GM12874 (cell line): ENCODE measurements around the gene SLC25A23.

Experiments
- TF ChIP-seq, protein P1 (sequence below): IDR thresholded peaks from 2 replicates; pipeline ENCODE4 v1.5.1; 2011; ENCODE audit warnings: low read depth, mild to moderate bottlenecking, control low read depth, low read length, moderate library complexity; ENCODE audit not compliant: insufficient read depth

SLC25A23 gene

DNA sequence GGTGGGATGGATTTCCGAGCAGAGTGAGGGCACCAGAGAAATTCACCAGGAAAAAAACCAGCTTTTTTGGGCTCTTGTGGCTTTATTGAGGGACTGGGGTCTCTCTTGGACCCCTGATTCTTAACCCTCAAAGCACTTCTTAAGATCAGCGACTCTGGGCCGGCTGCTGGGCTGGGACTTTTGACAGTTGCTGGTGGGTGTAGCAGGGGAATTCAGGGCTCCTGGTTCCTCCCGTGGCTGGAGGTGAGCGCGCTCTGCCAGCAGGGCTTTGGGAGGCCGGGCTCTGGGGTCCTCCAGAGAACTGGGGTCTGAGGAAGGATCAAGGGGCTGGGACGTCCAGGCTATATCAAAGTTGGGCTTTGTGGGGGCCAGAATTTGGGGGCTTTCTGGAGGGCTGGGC is 7.8 kb upstream of the SLC25A23 start:
- TF ChIP-seq, protein P1, sequence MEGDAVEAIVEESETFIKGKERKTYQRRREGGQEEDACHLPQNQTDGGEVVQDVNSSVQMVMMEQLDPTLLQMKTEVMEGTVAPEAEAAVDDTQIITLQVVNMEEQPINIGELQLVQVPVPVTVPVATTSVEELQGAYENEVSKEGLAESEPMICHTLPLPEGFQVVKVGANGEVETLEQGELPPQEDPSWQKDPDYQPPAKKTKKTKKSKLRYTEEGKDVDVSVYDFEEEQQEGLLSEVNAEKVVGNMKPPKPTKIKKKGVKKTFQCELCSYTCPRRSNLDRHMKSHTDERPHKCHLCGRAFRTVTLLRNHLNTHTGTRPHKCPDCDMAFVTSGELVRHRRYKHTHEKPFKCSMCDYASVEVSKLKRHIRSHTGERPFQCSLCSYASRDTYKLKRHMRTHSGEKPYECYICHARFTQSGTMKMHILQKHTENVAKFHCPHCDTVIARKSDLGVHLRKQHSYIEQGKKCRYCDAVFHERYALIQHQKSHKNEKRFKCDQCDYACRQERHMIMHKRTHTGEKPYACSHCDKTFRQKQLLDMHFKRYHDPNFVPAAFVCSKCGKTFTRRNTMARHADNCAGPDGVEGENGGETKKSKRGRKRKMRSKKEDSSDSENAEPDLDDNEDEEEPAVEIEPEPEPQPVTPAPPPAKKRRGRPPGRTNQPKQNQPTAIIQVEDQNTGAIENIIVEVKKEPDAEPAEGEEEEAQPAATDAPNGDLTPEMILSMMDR: no peak

DNA sequence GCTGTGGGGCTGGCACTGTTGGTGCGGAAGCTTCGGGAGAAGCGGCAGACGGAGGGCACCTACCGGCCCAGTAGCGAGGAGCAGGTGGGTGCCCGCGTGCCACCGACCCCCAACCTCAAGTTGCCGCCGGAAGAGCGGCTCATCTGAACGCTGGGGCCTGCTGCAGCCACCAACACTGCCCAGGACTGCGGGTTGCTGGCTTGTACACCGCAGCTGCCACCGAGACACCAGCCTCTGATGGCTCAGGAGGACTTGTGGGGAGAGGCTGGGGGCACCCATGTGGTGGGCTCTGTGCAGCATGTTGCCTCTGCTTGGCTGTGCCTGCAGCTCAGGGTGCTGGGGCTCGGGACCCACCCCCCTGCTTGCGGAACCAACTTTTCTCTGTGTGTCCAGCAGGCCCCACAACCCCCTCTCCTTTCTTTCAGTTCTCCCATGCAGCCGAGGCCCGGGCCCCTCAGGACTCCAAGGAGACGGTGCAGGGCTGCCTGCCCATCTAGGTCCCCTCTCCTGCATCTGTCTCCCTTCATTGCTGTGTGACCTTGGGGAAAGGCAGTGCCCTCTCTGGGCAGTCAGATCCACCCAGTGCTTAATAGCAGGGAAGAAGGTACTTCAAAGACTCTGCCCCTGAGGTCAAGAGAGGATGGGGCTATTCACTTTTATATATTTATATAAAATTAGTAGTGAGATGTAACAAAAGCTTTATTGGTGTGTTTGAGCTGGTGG is 7.1 kb upstream of the SLC25A23 start:
- TF ChIP-seq, protein P1: no peak

DNA sequence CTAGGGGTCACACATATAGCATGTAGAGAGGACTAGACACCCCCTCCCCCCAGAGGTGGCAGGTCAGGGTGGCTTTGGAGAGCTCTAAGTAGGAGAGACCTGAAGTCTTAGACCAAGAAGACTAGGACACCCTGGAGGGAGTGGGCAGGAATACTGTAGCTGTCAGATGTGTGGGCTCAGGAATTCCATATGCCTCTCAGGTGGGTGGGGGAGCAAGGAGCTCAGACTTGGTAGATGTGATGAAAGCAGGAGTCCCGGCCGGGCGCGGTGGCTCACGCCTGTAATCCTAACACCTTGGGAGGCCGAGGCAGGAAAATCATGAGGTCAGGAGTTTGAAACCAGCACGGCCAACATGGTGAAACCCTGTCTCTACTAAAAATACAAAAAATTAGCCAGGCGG is 6.1 kb upstream of the SLC25A23 start:
- TF ChIP-seq, protein P1: no peak

DNA sequence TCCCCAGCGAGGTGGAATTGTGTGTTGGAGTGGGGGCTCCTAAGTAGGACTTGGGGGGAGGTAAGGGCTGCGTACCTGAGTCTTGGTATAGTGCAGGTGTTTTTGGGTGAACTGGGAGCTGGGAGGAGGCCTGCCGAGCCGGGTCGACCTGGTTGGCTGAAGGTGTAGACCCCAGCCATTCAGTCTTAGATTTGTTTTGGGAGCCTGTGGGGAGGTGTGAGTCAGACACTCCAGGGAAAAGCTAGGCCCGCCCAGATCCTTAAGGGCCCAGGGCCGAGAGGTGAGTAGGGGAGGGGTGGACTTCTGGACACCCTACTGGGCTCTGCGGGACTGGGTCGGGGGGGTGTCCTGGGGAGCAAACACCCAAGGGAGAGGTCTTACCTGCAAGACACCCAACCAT is 5.4 kb upstream of the SLC25A23 start:
- TF ChIP-seq, protein P1: no peak

DNA sequence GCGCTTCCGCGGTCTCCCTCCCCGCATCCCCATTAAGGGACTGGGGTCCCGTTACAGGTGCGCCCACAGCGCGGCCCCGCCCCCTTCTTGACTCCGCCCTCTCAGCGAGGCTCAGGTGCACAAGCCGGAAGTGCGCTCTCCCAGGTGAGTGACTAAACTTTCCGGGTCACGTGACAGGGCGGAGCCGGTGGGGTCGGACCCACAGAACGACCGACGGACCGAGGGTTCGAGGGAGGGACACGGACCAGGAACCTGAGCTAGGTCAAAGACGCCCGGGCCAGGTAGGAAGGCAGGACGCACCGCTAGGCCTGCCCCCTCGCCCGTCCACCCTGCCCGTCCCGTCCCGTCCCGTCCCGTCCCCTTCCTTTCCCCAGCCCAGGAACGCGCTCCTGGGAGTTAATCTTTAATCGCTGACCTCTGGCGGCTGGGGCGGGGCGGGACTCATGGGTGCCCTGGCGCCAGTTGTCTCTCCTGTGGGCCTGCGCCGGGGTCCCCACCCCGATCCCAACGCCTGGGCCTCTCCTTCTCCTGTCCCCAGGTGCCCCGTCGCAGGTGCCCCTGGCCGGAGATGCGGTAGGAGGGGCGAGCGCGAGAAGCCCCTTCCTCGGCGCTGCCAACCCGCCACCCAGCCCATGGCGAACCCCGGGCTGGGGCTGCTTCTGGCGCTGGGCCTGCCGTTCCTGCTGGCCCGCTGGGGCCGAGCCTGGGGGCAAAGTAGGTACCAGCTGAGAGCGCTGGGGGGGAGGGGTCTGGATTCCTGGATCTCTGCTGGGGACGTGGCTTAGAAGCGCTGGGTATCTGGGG is 4.7 kb upstream of the SLC25A23 start, which contains the start of gene CRB3:
TSS of gene CRB3 (plus strand) at position 202 of the 804 bp plus-strand sequence. CDS start at position 633, 431 bp downstream.
- TF ChIP-seq, protein P1: no peak

DNA sequence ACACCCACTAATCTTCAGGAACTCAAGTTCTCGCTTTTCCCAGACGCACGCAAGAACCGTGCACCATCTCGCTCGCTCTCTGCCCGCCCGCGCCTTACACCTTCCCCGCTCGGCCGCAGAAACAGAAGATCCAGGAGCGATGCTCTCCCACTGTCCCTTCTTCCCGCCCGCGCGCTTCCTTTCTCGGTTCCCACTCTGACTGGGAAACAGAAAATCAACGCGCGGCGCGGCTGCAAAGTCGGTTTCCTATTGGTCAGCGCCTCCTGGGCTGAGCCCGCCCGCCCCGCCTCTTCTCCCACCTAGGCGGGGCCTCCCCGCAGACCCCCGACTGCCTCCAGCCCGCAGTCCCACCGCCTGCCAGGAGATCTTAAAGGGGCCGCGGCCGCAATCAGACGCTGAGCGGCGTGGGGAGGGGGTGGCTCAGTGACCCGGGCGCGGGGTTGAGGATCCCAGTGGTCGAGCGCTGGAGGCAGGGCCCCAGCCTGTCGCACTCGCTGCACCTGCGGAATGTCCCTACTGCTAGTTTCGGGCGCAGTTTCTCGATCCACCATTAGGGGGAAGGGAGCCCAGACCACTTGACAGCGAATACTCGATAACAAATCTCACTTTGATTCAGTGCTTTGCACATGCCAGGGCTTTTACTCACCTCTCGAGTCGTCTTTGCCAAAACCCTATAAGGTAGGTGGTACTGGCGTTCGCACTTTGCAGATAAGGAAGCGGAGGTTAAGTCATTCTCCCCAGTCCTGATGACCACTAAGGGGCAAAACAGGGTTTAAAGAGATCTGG is 700 bp upstream of the SLC25A23 start:
- TF ChIP-seq, protein P1: peak; percentile 72

DNA sequence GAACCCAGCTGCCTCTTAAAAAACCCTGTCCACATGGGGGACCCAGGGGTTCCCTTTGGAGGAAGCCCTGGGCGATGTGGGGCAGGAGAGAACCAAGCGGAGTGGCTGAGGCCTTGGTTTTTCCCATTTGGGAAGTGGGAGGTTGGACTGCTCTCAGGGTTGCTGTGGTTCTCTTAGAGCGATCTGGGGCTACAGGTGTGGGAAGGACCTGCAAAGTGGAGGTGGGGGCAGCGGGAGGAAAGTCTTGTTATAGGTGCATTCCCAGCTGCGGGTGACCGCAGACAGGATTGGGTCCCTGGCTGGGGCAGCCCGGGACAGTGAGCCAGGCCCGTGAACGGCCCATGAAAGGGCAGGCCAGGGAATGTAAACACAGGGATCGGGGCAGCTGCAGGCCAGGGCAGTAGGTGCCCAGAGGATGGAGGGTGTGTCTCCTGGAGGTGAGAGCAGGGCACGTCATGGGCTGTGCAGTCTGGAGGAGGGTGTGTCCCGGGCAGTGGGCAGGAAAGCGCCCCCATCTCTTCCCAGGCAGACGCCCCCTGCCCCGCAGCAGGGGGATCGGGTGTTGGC is 814 bp downstream of the SLC25A23 start:
- TF ChIP-seq, protein P1: no peak
